HepG2 (cell line): ENCODE results near the gene IAPP. TPM values are rescaled to one million over a fixed set of nuclear protein-coding genes. Genes with fewer than 3 reads are reported as not detected.
A peak's percentile ranks its signal among the peaks of the same experiment; 100 is the strongest.

ENCODE experiments used
- ELF1 ChIP-seq: sonication (generic); formaldehyde crosslinking; IDR thresholded peaks from 2 replicates; pipeline ENCODE4 v1.4.0; 2020; ENCODE audit warnings: missing genetic modification reagents
- FOXP1 ChIP-seq, 2 experiments: fragments of 450-650 bp in 1 of 2; IDR thresholded peaks; 2 replicates each; pipeline ENCODE4 v1.6.1; 2017 to 2018; ENCODE audit warnings: antibody characterized with exemption in 1 of 2
- GATA4 ChIP-seq: sonication (generic); IDR thresholded peaks from 2 replicates; pipeline ENCODE4 v1.6.1; 2016; ENCODE audit warnings: antibody characterized with exemption, low read depth, borderline replicate concordance
- IRF2 ChIP-seq: IDR thresholded peaks from 2 replicates; pipeline ENCODE4 v1.6.1; 2018; ENCODE audit warnings: missing genetic modification reagents, missing compliant biosample characterization
- KDM6A ChIP-seq: IDR thresholded peaks from 2 replicates; pipeline ENCODE4 v1.6.1; 2016; ENCODE audit warnings: low read depth
- MEF2D ChIP-seq: sonication (generic); formaldehyde crosslinking; IDR thresholded peaks from 2 replicates; pipeline ENCODE4 v1.5.1; 2020; ENCODE audit warnings: mild to moderate bottlenecking, missing genetic modification reagents
- NFIC ChIP-seq: IDR thresholded peaks from 2 replicates; pipeline ENCODE4 v1.6.1; 2012; ENCODE audit warnings: mild to moderate bottlenecking, low read length, inconsistent platforms
- NR2F2 ChIP-seq: IDR thresholded peaks from 2 replicates; pipeline ENCODE4 v1.6.1; 2012; ENCODE audit warnings: low read depth, inconsistent platforms, borderline replicate concordance
- TAF1 ChIP-seq: sonication (generic); formaldehyde crosslinking; IDR thresholded peaks from 2 replicates; pipeline ENCODE4 v1.4.0; 2020; ENCODE audit warnings: missing genetic modification reagents
- ZBTB37 ChIP-seq: sonication (generic); formaldehyde crosslinking; IDR thresholded peaks from 2 replicates; pipeline ENCODE4 v1.4.0; 2020; ENCODE audit warnings: mild to moderate bottlenecking, missing genetic modification reagents
- ZNF12 ChIP-seq: sonication (generic); formaldehyde crosslinking; IDR thresholded peaks from 2 replicates; pipeline ENCODE4 v1.5.0; 2020; ENCODE audit warnings: missing genetic modification reagents
- ZNF496 ChIP-seq: sonication (generic); formaldehyde crosslinking; IDR thresholded peaks from 2 replicates; pipeline ENCODE4 v1.8.1; 2023; ENCODE audit warnings: mild to moderate bottlenecking, moderate library complexity, missing genetic modification reagents; ENCODE audit not compliant: insufficient replicate concordance
- ZNF562 ChIP-seq: sonication (generic); formaldehyde crosslinking; IDR thresholded peaks from 2 replicates; pipeline ENCODE4 v1.8.0; 2022; ENCODE audit warnings: missing genetic modification reagents, borderline replicate concordance
- polyA plus RNA-seq, 8 experiments: library from polyadenylated mRNA; depleted of rRNA in 3 of 8; stranded (reverse) in 7 of 8; unstranded in 1 of 8; fragments of >200 nt; fragmentation: Illumina TruSeq in 4 of 8; extraction: Trizol in 4 of 8; gene quantifications; 2 replicates each; pipeline versions ENCODE4 v1.2.1 to v1.2.3, GENCODE V29; 2011 to 2016; ENCODE audit warnings: low read depth in 4 of 8, missing spikeins in 1 of 8, mixed read lengths in 1 of 8; ENCODE audit not compliant: insufficient read depth in 1 of 8
- total RNA-seq, 5 experiments: library from RNA; depleted of rRNA; stranded (reverse); fragments of >200 nt; fragmentation: Illumina TruSeq; extraction: Trizol; gene quantifications; 2 replicates each; pipeline ENCODE4 v1.2.3, GENCODE V29; 2016; ENCODE audit warnings: low read depth in 1 of 5
- TF ChIP-seq, protein P1 (sequence below): sonication (generic); formaldehyde crosslinking; IDR thresholded peaks from 2 replicates; pipeline ENCODE4 v1.5.1; 2020; ENCODE audit warnings: mild to moderate bottlenecking, missing genetic modification reagents, borderline replicate concordance
- TF ChIP-seq, protein P2 (sequence below): sonication (generic); formaldehyde crosslinking; IDR thresholded peaks from 2 replicates; pipeline ENCODE4 v1.4.0; 2020; ENCODE audit warnings: missing genetic modification reagents, borderline replicate concordance

Gene IAPP
- total and polyA plus RNA-seq, 2 of the 13 experiments (the other 11 are each of a cell fraction or from before 2014, with no cell fraction given) = not detected

GRCh38 chr12:21350975-21351374 lies 21.7 kb upstream of the IAPP start (continued):
- TF ChIP-seq, protein P1, sequence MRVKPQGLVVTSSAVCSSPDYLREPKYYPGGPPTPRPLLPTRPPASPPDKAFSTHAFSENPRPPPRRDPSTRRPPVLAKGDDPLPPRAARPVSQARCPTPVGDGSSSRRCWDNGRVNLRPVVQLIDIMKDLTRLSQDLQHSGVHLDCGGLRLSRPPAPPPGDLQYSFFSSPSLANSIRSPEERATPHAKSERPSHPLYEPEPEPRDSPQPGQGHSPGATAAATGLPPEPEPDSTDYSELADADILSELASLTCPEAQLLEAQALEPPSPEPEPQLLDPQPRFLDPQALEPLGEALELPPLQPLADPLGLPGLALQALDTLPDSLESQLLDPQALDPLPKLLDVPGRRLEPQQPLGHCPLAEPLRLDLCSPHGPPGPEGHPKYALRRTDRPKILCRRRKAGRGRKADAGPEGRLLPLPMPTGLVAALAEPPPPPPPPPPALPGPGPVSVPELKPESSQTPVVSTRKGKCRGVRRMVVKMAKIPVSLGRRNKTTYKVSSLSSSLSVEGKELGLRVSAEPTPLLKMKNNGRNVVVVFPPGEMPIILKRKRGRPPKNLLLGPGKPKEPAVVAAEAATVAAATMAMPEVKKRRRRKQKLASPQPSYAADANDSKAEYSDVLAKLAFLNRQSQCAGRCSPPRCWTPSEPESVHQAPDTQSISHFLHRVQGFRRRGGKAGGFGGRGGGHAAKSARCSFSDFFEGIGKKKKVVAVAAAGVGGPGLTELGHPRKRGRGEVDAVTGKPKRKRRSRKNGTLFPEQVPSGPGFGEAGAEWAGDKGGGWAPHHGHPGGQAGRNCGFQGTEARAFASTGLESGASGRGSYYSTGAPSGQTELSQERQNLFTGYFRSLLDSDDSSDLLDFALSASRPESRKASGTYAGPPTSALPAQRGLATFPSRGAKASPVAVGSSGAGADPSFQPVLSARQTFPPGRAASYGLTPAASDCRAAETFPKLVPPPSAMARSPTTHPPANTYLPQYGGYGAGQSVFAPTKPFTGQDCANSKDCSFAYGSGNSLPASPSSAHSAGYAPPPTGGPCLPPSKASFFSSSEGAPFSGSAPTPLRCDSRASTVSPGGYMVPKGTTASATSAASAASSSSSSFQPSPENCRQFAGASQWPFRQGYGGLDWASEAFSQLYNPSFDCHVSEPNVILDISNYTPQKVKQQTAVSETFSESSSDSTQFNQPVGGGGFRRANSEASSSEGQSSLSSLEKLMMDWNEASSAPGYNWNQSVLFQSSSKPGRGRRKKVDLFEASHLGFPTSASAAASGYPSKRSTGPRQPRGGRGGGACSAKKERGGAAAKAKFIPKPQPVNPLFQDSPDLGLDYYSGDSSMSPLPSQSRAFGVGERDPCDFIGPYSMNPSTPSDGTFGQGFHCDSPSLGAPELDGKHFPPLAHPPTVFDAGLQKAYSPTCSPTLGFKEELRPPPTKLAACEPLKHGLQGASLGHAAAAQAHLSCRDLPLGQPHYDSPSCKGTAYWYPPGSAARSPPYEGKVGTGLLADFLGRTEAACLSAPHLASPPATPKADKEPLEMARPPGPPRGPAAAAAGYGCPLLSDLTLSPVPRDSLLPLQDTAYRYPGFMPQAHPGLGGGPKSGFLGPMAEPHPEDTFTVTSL (CRISPR knock-in tag) = peak; percentile 89; the same call in 1 of the 2 replicates
- TF ChIP-seq ZBTB37 (CRISPR knock-in tag) = 0 out of 2 replicates have a peak, but pooled peaks have one; percentile 58
- peak; percentile 75 for TF ChIP-seq NR2F2
- TF ChIP-seq IRF2 (CRISPR knock-in tag) = 0 out of 2 replicates have a peak, but pooled peaks have one; percentile 38
- TF ChIP-seq NFIC = peak; percentile 70; the same call in 1 of the 2 replicates
- TF ChIP-seq, protein P2, sequence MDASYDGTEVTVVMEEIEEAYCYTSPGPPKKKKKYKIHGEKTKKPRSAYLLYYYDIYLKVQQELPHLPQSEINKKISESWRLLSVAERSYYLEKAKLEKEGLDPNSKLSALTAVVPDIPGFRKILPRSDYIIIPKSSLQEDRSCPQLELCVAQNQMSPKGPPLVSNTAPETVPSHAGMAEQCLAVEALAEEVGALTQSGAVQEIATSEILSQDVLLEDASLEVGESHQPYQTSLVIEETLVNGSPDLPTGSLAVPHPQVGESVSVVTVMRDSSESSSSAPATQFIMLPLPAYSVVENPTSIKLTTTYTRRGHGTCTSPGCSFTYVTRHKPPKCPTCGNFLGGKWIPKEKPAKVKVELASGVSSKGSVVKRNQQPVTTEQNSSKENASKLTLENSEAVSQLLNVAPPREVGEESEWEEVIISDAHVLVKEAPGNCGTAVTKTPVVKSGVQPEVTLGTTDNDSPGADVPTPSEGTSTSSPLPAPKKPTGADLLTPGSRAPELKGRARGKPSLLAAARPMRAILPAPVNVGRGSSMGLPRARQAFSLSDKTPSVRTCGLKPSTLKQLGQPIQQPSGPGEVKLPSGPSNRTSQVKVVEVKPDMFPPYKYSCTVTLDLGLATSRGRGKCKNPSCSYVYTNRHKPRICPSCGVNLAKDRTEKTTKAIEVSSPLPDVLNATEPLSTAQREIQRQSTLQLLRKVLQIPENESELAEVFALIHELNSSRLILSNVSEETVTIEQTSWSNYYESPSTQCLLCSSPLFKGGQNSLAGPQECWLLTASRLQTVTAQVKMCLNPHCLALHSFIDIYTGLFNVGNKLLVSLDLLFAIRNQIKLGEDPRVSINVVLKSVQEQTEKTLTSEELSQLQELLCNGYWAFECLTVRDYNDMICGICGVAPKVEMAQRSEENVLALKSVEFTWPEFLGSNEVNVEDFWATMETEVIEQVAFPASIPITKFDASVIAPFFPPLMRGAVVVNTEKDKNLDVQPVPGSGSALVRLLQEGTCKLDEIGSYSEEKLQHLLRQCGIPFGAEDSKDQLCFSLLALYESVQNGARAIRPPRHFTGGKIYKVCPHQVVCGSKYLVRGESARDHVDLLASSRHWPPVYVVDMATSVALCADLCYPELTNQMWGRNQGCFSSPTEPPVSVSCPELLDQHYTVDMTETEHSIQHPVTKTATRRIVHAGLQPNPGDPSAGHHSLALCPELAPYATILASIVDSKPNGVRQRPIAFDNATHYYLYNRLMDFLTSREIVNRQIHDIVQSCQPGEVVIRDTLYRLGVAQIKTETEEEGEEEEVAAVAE (CRISPR knock-in tag) = peak; percentile 51; the same call in 1 of the 2 replicates
- TF ChIP-seq TAF1 (CRISPR knock-in tag) = no peak
- TF ChIP-seq ELF1 = no peak
- no peak for TF ChIP-seq ZNF496
- TF ChIP-seq ZNF562 = no peak
- TF ChIP-seq MEF2D (CRISPR knock-in tag) = 0 out of 2 replicates have a peak, but pooled peaks have one; percentile 16
- TF ChIP-seq KDM6A (CRISPR knock-in tag) = peak; percentile 61
- TF ChIP-seq FOXP1 (IDR thresholded peaks at IDR 0.05) = 0 out of 2 replicates have a peak, but pooled peaks have one; percentile 42
- TF ChIP-seq FOXP1 (CRISPR knock-in tag; IDR thresholded peaks at IDR 0.05) = peak; percentile 91
- TF ChIP-seq GATA4 = peak; percentile 66; the same call in 1 of the 2 replicates
- TF ChIP-seq ZNF12 (CRISPR knock-in tag) = no peak
